ENCODE data around the gene TRMT11. TPM values are rescaled to one million over a fixed set of nuclear protein-coding genes. Genes with fewer than 3 reads are reported as not detected.

TRMT11 gene
- total RNA-seq, 4 donors from 2014 or later: 21.5 to 69.2 (median 47.8) TPM

DNA sequence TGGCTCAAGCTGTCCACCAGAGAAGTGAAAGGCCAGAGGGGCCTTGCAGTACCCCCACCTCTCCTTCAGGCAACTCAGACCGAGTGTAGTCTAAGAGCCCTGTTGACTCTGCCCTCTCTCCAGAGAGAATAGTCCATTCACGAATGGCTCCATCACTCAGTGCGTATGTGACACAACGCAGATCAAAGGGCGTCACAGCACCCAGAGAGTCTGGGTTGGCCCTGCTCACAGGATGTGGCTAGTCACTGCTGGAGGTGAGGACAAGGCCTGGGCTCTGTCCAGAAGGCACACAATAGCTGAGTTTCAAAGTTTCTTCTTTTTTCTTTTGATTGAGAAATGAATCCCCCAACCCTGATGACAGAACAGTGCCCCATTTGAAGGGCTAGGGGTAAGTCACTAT, 74.1 kb downstream of the TRMT11 start:
- no peak overlapping the region for H3K4me3 ChIP-seq
- intact Hi-C loops (cut with DNase I; ENCODE audit: low total_unique reads): no loop called here

DNA sequence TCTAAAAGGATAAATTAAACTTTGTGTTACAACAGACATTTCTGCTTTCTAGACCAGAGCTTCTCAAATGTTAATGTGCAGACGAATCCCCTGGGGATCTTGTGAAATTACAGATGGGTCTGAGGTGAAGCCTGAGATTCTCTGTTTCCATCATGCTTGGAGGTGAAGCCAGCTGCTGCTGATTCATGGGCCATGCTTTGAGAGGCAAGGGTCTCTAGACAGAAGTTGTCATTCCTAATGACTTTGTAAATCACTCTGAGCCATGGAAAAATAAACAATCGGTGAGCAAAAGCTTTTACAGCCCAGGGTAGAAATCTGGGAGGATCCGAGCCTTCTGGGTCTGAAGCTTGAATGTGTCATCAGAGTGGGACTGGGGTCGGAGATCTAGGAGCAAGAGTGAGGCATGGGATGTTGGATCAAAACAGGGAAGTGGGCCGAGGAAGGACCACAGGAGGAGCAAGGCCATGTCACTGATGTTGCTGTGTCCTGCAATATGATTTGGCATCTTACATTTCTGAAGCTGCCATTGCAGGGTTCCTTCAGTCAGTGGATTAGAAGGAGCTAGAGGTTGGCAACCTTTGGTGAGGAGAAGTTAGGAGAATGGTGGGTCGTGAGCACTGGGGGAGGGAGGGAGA, 77.3 kb downstream of the TRMT11 start:
- Histone ChIP-seq H3K27ac (peak overlapping the region; percentile 22 to 72), H3K4me3 (no peak overlapping the region), H3K27me3 (no peaks in the 10 kb centered on the region), H3K9me3 (no peaks in the 10 kb centered on the region), H3K4me1 (peaks cover 0 to 6% of the 10 kb centered on the region in 2 donors), H3K36me3 (no peaks in the 10 kb centered on the region)
- intact Hi-C loops (cut with DNase I; ENCODE audit: low total_unique reads): no loop called here
- DNase-seq: no peak
- TF ChIP-seq, protein P1, sequence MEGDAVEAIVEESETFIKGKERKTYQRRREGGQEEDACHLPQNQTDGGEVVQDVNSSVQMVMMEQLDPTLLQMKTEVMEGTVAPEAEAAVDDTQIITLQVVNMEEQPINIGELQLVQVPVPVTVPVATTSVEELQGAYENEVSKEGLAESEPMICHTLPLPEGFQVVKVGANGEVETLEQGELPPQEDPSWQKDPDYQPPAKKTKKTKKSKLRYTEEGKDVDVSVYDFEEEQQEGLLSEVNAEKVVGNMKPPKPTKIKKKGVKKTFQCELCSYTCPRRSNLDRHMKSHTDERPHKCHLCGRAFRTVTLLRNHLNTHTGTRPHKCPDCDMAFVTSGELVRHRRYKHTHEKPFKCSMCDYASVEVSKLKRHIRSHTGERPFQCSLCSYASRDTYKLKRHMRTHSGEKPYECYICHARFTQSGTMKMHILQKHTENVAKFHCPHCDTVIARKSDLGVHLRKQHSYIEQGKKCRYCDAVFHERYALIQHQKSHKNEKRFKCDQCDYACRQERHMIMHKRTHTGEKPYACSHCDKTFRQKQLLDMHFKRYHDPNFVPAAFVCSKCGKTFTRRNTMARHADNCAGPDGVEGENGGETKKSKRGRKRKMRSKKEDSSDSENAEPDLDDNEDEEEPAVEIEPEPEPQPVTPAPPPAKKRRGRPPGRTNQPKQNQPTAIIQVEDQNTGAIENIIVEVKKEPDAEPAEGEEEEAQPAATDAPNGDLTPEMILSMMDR (IDR thresholded peaks at IDR 0.05): no peak
- no peak for TF ChIP-seq POLR2A (IDR thresholded peaks at IDR 0.05)

More for the DNA sequence above, 74.1 kb downstream of the TRMT11 start:
- H3K27me3 ChIP-seq: no peaks in the 10 kb centered on the region
- H3K9me3 ChIP-seq: no peaks in the 10 kb centered on the region
- H3K4me1 ChIP-seq: peaks cover 0 to 7% of the 10 kb centered on the region in 2 donors
- TF ChIP-seq, protein P1 (IDR thresholded peaks at IDR 0.05): no peak
- TF ChIP-seq POLR2A (IDR thresholded peaks at IDR 0.05): no peak
- no peak for DNase-seq
- peak overlapping the region in 1 of 2 donors; percentile 5 for H3K27ac ChIP-seq
- no peaks in the 10 kb centered on the region for H3K36me3 ChIP-seq

DNA sequence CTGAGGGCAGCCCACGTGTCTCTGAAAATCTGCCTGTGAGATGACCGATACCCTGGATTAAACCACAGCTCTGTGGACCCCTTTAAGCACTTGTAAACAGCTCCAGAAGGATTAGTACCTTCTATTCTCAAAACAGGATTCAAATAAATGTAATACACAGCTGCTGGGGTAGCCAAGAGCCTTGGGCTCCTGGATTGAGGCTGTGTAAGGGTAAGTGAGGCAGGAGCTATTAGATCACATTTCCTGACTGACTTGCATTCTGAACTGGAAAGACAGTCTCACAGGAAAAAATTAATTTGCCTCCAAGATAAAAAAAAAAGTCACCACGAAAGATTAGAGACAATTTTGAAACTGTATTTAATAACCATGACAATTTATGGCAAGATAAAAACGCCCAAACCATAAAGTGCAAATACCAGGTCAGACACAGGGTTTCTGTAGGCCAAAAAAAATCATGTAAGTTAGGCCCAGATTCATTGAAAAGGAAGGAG, 78.0 kb downstream of the TRMT11 start:
- intact Hi-C loops (cut with DNase I; ENCODE audit: low total_unique reads): no loop called here
- no peak for TF ChIP-seq POLR2A (IDR thresholded peaks at IDR 0.05)
- TF ChIP-seq, protein P1 (IDR thresholded peaks at IDR 0.05): no peak

DNA sequence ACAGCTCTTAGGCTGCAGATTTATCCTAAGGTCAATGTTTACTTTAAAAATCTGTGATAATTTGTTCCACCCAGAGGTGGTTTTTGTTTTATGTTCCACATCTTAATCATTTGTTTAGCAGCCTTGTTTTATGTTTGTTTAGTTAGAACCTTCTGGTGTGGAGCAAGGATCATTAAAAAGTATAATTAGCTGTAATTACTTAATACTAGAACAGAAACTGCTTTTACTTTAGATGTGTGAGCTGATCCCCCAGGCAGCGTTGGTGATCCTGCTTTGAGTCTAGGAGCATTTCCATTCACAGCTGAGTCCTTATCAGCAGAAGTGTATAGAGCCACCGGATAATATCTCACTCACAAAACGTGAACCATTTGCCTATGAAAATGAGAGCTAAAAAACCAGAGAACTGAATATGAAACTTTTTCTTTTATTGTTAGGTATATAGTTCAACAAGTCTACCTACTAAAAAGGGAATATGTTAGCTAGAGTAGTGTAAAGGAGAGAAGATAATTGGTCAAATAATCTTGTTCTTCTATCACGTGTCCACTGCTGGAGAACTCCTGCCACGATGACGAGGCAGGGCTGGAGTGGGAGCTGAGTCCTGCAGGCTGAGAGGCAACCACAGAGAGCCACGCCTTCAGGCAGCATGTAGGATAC, 78.5 kb downstream of the TRMT11 start:
- no peak overlapping the region for H3K4me3 ChIP-seq
- no peaks in the 10 kb centered on the region for H3K36me3 ChIP-seq
- peak in 1 of 2 donors; percentile 33 for DNase-seq
- no peaks in the 10 kb centered on the region for H3K9me3 ChIP-seq
- peak overlapping the region; percentile 44 to 72 for H3K27ac ChIP-seq
- H3K27me3 ChIP-seq: no peaks in the 10 kb centered on the region
- intact Hi-C loops (cut with DNase I; ENCODE audit: low total_unique reads): no loop called here
- H3K4me1 ChIP-seq: peaks cover 0 to 6% of the 10 kb centered on the region in 2 donors
- TF ChIP-seq, protein P1 (IDR thresholded peaks at IDR 0.05): no peak
- no peak for TF ChIP-seq POLR2A (IDR thresholded peaks at IDR 0.05)

More for the DNA sequence above, 78.0 kb downstream of the TRMT11 start:
- no peak overlapping the region for H3K4me3 ChIP-seq
- no peaks in the 10 kb centered on the region for H3K27me3 ChIP-seq
- H3K4me1 ChIP-seq: peaks cover 0 to 6% of the 10 kb centered on the region in 2 donors
- H3K27ac ChIP-seq: peak overlapping the region; percentile 44 to 72
- H3K36me3 ChIP-seq: no peaks in the 10 kb centered on the region
- no peaks in the 10 kb centered on the region for H3K9me3 ChIP-seq
- no peak for DNase-seq
